ENCODE measurements around the gene CD36.
"Not testable (repeated sequence)": the region's sequence is repeated elsewhere in the genome, so short reads cannot be mapped to it uniquely, and the experiment has no call there.

Gene CD36

GRCh38 chr7:80654887-80655340 lies 16.5 kb downstream of the CD36 start:
- no peak for DNase-seq (ENCODE audit: low spot score)

GRCh38 chr7:80656029-80656428 lies 17.6 kb downstream of the CD36 start:
- no peak for DNase-seq (ENCODE audit: low spot score)

GRCh38 chr7:80659120-80660055 lies 20.9 kb downstream of the CD36 start:
- DNase-seq (ENCODE audit: low spot score): peak; percentile 59

- DNase-seq (ENCODE audit: low spot score): no peak
These were observed 22.5 kb downstream of the CD36 start for GRCh38 chr7:80660939-80661338.

GRCh38 chr7:80661729-80662128 lies 23.3 kb downstream of the CD36 start:
- DNase-seq (ENCODE audit: low spot score): no peak

GRCh38 chr7:80662252-80662651 lies 23.8 kb downstream of the CD36 start:
- no peak for DNase-seq (ENCODE audit: low spot score)

- no peak for DNase-seq (ENCODE audit: low spot score)
These were observed 27.1 kb downstream of the CD36 start for GRCh38 chr7:80665526-80665925.

- no peak for DNase-seq (ENCODE audit: low spot score)
These were observed 27.9 kb downstream of the CD36 start for GRCh38 chr7:80666376-80666775.

GRCh38 chr7:80669367-80669766 lies 30.9 kb downstream of the CD36 start:
- DNase-seq (ENCODE audit: low spot score): not testable (repeated sequence)

- DNase-seq (ENCODE audit: low spot score): no peak
These were observed 33.3 kb downstream of the CD36 start for GRCh38 chr7:80671744-80672143.

GRCh38 chr7:80675090-80675489 lies 36.6 kb downstream of the CD36 start:
- DNase-seq (ENCODE audit: low spot score): no peak

GRCh38 chr7:80676404-80676803 lies 38.0 kb downstream of the CD36 start:
- DNase-seq (ENCODE audit: low spot score): no peak

- DNase-seq (ENCODE audit: low spot score): peak; percentile 27
These were observed 39.2 kb downstream of the CD36 start for GRCh38 chr7:80677629-80678028.

- no peak for DNase-seq (ENCODE audit: low spot score)
These were observed 40.3 kb downstream of the CD36 start for GRCh38 chr7:80678707-80679106.

GRCh38 chr7:80679921-80680907 lies 41.8 kb downstream of the CD36 start:
- DNase-seq (ENCODE audit: low spot score): no peak

GRCh38 chr7:80681272-80681885 lies 42.9 kb downstream of the CD36 start:
- DNase-seq (ENCODE audit: low spot score): peak; percentile 60

GRCh38 chr7:80682744-80683143 lies 44.3 kb downstream of the CD36 start:
- DNase-seq (ENCODE audit: low spot score): no peak

- peak; percentile 7 for DNase-seq (ENCODE audit: low spot score)
These were observed 48.1 kb downstream of the CD36 start for GRCh38 chr7:80686576-80686975.

- peak; percentile 58 for DNase-seq (ENCODE audit: low spot score)
These were observed 60.7 kb downstream of the CD36 start for GRCh38 chr7:80699045-80699638.

GRCh38 chr7:80699721-80700256 lies 61.3 kb downstream of the CD36 start:
- no peak for DNase-seq (ENCODE audit: low spot score)

GRCh38 chr7:80703272-80703671 lies 64.8 kb downstream of the CD36 start:
- no peak for DNase-seq (ENCODE audit: low spot score)
